ENCODE measurements around the gene WFS1. TPM values are rescaled to one million over a fixed set of nuclear protein-coding genes. Genes with fewer than 3 reads are reported as not detected.

The WFS1 gene
- total RNA-seq, 4 donors from 2014 or later = 124 to 174 (median 132) TPM

DNA sequence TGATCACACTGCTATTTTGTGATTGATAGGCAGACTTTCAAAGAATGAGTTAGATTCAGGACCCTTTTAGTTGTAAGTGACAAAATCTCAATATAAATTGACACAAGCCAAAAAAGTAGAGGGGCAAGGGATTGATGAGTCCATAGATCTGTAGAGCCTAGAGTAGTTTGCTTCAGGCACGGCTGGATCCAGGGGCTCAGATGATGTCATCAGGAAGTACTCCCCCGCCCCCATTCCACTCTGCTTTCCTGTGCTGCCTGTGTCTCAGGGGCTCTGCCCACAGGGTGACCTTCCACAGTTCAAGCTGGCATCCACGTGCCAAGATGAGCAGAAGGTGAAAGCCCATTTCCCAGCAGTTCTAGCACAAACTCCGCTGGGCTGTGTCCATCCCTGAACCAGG, 13.6 kb downstream of the WFS1 start:
- H3K9me3 ChIP-seq = no peaks in the 10 kb centered on the region
- H3K4me3 ChIP-seq (replicated peaks in 1 of 3) = no peak overlapping the region
- no peak for DNase-seq
- intact Hi-C loops (cut with DNase I) = no loop called here
- no peak for TF ChIP-seq POLR2A (IDR thresholded peaks at IDR 0.05)
- TF ChIP-seq, protein P1, sequence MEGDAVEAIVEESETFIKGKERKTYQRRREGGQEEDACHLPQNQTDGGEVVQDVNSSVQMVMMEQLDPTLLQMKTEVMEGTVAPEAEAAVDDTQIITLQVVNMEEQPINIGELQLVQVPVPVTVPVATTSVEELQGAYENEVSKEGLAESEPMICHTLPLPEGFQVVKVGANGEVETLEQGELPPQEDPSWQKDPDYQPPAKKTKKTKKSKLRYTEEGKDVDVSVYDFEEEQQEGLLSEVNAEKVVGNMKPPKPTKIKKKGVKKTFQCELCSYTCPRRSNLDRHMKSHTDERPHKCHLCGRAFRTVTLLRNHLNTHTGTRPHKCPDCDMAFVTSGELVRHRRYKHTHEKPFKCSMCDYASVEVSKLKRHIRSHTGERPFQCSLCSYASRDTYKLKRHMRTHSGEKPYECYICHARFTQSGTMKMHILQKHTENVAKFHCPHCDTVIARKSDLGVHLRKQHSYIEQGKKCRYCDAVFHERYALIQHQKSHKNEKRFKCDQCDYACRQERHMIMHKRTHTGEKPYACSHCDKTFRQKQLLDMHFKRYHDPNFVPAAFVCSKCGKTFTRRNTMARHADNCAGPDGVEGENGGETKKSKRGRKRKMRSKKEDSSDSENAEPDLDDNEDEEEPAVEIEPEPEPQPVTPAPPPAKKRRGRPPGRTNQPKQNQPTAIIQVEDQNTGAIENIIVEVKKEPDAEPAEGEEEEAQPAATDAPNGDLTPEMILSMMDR (IDR thresholded peaks at IDR 0.05) = no peak
- peaks cover 6 to 23% of the 10 kb centered on the region in 2 donors for H3K4me1 ChIP-seq
- H3K36me3 ChIP-seq = peaks cover 34 to 43% of the 10 kb centered on the region in 2 donors
- 90 to 91% methylated on average over 3 to 4 of the region's 4 CpGs for WGBS, 2 donors
- H3K27ac ChIP-seq = no peak overlapping the region
- H3K27me3 ChIP-seq = no peaks in the 10 kb centered on the region

DNA sequence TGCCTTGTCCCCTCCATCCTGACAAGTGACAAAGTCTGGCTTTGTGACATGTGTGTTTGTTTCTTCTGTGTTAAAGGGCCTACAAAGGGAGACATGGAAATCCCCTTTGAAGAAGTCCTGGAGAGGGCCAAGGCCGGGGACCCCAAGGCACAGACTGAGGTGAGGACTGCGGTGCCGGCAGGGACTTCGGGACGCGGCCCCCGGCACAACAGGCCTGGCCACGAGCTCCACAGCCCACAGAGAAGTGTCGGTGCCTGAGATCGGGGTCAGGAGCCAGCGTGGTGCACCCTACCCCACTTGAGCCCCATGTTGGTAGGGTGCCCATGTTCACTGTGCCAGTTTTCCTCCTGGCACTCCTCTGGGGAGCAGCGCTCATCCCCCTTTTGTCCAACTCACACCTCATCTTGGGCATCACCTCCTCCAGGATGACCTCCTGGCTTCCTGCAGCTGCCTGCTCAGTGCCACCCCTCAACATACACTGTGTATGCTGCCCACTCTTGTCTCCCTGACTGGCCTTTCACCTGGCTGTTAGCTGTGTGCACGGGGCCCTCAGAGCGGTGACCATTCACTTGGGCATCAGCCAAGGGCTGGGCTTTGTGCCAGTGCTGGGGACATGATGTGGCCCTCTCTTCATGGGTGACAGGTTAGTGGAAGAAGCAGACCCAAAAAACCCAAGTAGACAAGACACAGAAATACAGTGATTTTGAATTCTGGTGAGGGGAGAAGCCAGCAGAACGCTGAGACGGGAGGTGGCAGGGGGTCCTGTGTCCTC, 17.6 kb downstream of the WFS1 start:
- no peaks in the 10 kb centered on the region for H3K27me3 ChIP-seq
- H3K9me3 ChIP-seq = no peaks in the 10 kb centered on the region
- H3K27ac ChIP-seq = peak overlapping the region; percentile 5 to 24 (median 13)
- H3K4me1 ChIP-seq = peaks cover 3 to 10% of the 10 kb centered on the region in 2 donors
- intact Hi-C loops (cut with DNase I) = no loop called here
- peak; percentile 79 to 87 for DNase-seq
- no peak for TF ChIP-seq POLR2A (IDR thresholded peaks at IDR 0.05)
- TF ChIP-seq, protein P1 (IDR thresholded peaks at IDR 0.05) = no peak
- H3K36me3 ChIP-seq = peaks cover 52 to 55% of the 10 kb centered on the region in 2 donors
- H3K4me3 ChIP-seq (replicated peaks in 1 of 3) = no peak overlapping the region
- WGBS, 2 donors = 79 to 90% methylated on average over 13 to 16 of the region's 16 CpGs

DNA sequence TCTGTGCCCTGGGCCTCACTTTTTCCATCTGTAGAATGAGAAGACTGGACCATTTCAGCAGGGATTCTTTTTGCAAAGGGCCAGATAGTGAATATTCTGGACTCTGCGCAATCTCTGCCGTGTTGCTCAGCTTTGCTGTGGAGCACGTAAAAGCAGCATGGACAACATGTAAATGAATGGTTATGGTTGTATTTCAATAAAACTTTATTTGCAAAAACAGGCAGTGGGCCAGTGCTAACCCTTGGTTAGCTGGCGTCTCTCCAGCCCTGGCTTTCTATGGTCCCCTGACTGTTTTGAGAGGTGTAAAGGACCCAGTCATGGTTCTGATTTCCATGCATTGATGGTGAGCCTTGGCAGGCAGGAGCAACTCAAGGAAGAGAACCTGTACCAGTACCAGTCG, 18.7 kb downstream of the WFS1 start:
- Histone ChIP-seq H3K36me3 (peaks cover 58 to 61% of the 10 kb centered on the region in 2 donors), H3K9me3 (no peaks in the 10 kb centered on the region), H3K4me3 (replicated peaks in 1 of 3) (no peak overlapping the region), H3K27me3 (no peaks in the 10 kb centered on the region), H3K4me1 (peaks cover 3 to 7% of the 10 kb centered on the region in 2 donors), H3K27ac (no peak overlapping the region)
- no peak for DNase-seq
- 92 to 97% methylated on average over 5 of the region's 5 CpGs for WGBS, 2 donors
- TF ChIP-seq POLR2A (IDR thresholded peaks at IDR 0.05) = no peak
- TF ChIP-seq, protein P1 (IDR thresholded peaks at IDR 0.05) = no peak
- intact Hi-C loops (cut with DNase I) = no loop called here

DNA sequence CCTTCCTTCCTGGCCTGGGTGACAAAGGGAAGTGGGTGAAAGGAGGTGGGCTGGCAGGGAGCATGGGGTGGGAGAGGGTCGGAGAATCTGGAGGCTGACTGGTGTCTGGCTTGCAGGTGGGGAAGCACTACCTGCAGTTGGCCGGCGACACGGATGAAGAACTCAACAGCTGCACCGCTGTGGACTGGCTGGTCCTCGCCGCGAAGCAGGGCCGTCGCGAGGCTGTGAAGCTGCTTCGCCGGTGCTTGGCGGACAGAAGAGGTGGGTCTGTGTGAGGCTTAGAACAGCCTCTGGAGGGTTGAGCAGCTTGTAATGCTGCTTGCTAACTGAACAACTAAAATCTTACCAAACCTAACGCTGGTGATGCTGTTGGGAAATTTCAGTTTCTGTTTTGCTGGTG, 19.2 kb downstream of the WFS1 start:
- Histone ChIP-seq H3K4me3 (replicated peaks in 1 of 3) (no peak overlapping the region), H3K36me3 (peaks cover 62 to 64% of the 10 kb centered on the region in 2 donors), H3K9me3 (no peaks in the 10 kb centered on the region), H3K27me3 (no peaks in the 10 kb centered on the region), H3K4me1 (peaks cover 3 to 7% of the 10 kb centered on the region in 2 donors), H3K27ac (no peak overlapping the region)
- DNase-seq = no peak
- WGBS, 2 donors = 89 to 93% methylated on average over 12 to 15 of the region's 15 CpGs
- TF ChIP-seq, protein P1 (IDR thresholded peaks at IDR 0.05) = no peak
- TF ChIP-seq POLR2A (IDR thresholded peaks at IDR 0.05) = no peak
- intact Hi-C loops (cut with DNase I) = no loop called here

DNA sequence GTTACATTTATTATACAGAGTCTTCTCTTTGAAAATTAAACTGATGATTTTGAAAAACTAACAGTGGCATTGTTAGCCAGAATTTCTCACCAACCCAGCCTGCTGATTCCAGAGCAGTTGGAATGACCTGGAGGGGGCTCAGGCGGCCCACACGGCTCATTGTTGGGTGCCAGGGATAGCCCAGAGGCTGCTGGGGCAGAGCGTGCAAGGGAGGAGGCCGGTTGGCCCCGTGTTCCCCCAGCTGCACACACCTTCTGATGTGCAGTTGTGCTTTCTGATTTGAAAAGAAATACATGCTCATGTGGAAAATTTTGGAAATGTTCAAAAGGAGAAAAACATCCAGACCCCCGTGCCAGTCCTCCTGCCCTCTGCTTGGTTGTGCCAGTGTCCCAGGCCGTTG, 20.6 kb downstream of the WFS1 start:
- Histone ChIP-seq H3K27ac (no peak overlapping the region), H3K4me1 (peaks cover 3 to 7% of the 10 kb centered on the region in 2 donors), H3K4me3 (replicated peaks in 1 of 3) (no peak overlapping the region), H3K36me3 (peaks cover 72 to 73% of the 10 kb centered on the region in 2 donors), H3K27me3 (no peaks in the 10 kb centered on the region), H3K9me3 (no peaks in the 10 kb centered on the region)
- TF ChIP-seq, protein P1 (IDR thresholded peaks at IDR 0.05) = no peak
- no peak for TF ChIP-seq POLR2A (IDR thresholded peaks at IDR 0.05)
- intact Hi-C loops (cut with DNase I) = no loop called here
- WGBS, 2 donors = 86 to 91% methylated on average over 7 of the region's 7 CpGs
- no peak for DNase-seq

Data from thyroid gland (tissue), 4 donors.